ENCODE results near the gene NKAIN2.

- no peak for TF ChIP-seq POLR2A (IDR thresholded peaks at IDR 0.05)
- TF ChIP-seq, protein P1, sequence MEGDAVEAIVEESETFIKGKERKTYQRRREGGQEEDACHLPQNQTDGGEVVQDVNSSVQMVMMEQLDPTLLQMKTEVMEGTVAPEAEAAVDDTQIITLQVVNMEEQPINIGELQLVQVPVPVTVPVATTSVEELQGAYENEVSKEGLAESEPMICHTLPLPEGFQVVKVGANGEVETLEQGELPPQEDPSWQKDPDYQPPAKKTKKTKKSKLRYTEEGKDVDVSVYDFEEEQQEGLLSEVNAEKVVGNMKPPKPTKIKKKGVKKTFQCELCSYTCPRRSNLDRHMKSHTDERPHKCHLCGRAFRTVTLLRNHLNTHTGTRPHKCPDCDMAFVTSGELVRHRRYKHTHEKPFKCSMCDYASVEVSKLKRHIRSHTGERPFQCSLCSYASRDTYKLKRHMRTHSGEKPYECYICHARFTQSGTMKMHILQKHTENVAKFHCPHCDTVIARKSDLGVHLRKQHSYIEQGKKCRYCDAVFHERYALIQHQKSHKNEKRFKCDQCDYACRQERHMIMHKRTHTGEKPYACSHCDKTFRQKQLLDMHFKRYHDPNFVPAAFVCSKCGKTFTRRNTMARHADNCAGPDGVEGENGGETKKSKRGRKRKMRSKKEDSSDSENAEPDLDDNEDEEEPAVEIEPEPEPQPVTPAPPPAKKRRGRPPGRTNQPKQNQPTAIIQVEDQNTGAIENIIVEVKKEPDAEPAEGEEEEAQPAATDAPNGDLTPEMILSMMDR (IDR thresholded peaks at IDR 0.05) = no peak
- no peak for TF ChIP-seq POLR2AphosphoS5 (IDR thresholded peaks at IDR 0.05)
Measured at GRCh38 chr6:124459268-124459667, 655.6 kb downstream of the NKAIN2 start.

Data from breast epithelium (tissue), 3 donors.